Ureter (tissue), 1 donor: Measurements from ENCODE around the gene NPAS1. TPM values are rescaled to one million over a fixed set of nuclear protein-coding genes. Genes with fewer than 3 reads are reported as not detected.

Source experiments
- DNase-seq: peaks from one replicate; pipeline ENCODE4 v3.0.0-alpha.2; 2020; ENCODE audit warnings: low spot score
- total RNA-seq: library from RNA; stranded (reverse); gene quantifications from one replicate; pipeline ENCODE4 v1.2.4, GENCODE V29; 2023
- donor health status: DM: yes; HTN: yes; CAD: no.

Gene NPAS1
- not detected for total RNA-seq

- DNase-seq: no peak
Observed at GRCh38 chr19:47019431-47020041, at the start of gene NPAS1. TSS of gene NPAS1 (plus strand) at chr19:47019837. CDS start at chr19:47021048, 1,211 bp downstream.

- DNase-seq: no peak
Observed at GRCh38 chr19:46970815-46971214, 48.8 kb upstream of the NPAS1 start.

- no peak for DNase-seq
Observed at GRCh38 chr19:46972311-46972710, 47.3 kb upstream of the NPAS1 start.

- no peak for DNase-seq
Observed at GRCh38 chr19:46974181-46974580, 45.5 kb upstream of the NPAS1 start.

- DNase-seq: no peak
Observed at GRCh38 chr19:46975011-46975924, 44.4 kb upstream of the NPAS1 start.

- peak; percentile 91 for DNase-seq
Observed at GRCh38 chr19:46975925-46976782, 43.5 kb upstream of the NPAS1 start.

- no peak for DNase-seq
Observed at GRCh38 chr19:46976845-46977320, 42.8 kb upstream of the NPAS1 start.

- DNase-seq: no peak
Observed at GRCh38 chr19:46977548-46977947, 42.1 kb upstream of the NPAS1 start.

GRCh38 chr19:46978171-46978869 lies 41.3 kb upstream of the NPAS1 start:
- no peak for DNase-seq

GRCh38 chr19:46979126-46980105 lies 40.2 kb upstream of the NPAS1 start:
- DNase-seq: no peak

GRCh38 chr19:46980761-46981160 lies 38.9 kb upstream of the NPAS1 start:
- DNase-seq: no peak

GRCh38 chr19:46981286-46981945 lies 38.2 kb upstream of the NPAS1 start:
- DNase-seq: no peak

- no peak for DNase-seq
Observed at GRCh38 chr19:46983097-46983496, 36.5 kb upstream of the NPAS1 start.

GRCh38 chr19:46984077-46985010 lies 35.3 kb upstream of the NPAS1 start:
- DNase-seq: no peak

- no peak for DNase-seq
Observed at GRCh38 chr19:46985542-46986415, 33.9 kb upstream of the NPAS1 start.

GRCh38 chr19:46988614-46989230 lies 30.9 kb upstream of the NPAS1 start:
- DNase-seq: no peak
